Measurements from ENCODE around the gene MYCBP.
A peak's percentile ranks its signal among the peaks of the same experiment; 100 is the strongest.
"Not testable (repeated sequence)": the region's sequence is repeated elsewhere in the genome, so short reads cannot be mapped to it uniquely, and the experiment has no call there.

MYCBP gene, protein sequence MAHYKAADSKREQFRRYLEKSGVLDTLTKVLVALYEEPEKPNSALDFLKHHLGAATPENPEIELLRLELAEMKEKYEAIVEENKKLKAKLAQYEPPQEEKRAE

DNA sequence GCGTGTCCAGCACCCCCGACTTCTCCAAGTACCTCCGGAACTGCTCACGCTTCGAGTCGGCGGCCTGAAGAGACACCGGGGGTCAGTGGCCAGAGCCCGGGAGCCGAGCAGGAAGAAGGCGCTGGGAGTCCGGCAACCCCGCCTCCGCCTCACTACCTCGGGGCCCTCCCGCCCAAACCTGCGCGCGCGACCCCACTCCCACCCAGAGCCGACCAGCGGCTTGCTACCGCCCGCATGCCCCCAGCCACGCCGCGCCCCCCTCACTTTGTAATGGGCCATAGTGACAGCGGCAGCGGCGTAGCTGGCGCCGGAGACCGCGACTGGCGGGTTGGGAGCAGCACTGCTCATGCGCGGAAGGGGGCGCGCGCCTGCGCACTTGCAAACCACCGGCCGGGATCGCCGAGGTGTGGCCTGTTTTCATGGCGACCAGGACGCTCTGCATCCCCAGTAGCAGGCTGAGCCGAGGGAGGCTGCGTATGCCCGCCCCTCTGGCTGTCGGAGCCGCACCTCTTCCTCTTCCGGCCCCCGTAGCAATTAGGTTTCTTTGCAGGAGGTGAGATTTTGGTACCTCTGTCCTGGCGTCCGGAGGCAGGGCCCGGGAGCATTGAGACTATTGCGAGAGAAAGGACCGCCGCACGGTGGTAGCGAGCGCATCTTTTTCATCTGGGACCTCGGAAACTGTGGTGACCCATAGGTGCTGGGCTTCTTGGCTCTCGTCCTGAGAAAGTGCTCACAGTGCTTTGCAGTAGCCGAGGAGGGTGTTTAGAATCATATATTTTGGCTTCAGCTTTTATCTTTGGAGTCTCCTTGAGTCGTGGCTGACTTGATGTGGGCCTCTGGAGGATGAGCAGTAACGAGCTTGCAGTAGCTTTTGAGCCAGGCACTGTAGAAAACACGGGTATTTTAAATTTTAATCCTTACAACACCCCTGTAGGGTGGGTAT, at the start of gene MYCBP:
Gene MYCBP (minus strand): TSS at position 322 of the 943 bp plus-strand sequence. CDS start 43 bp downstream, at position 279.
- DNase-seq, result peak; percentile 98

DNA sequence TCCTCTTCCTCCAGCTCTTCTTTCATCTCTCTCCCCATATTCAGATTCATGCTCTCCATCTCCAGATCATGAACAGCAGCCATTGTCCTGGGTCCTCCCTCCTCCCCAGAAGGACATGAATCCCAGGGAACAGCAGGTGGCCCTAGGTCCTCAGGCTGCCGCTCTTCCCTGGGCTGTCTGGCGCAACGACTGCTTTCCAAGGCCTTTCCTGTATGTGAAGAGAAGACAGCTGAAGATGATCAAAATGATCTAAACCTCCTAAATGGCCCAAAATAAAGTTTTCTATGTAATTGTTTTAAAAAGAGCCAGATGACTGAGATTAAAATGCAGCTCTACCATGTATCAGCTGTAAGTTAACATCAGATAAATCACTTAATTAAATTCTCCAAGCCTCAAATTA, 46.0 kb upstream of the MYCBP start:
- no peak for DNase-seq

DNA sequence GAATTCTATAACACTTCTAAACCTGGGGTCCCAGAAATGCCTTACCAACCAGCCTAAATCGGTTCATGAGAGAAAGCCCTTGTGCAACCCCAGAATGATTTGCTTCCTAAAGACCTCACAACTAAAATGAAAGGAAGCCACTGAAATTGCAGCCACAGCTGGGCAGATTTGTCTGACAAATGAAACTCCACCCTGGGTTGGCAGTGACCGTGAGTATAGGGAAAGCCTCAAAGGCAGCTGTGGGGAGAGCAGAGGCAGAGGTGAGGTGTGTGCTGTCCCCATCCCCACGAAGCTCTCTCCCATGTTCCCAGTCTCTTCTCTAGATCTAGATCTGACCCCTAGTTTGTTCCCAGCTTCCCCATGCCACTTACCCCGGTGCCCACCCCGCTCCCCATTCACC, 45.4 kb upstream of the MYCBP start:
- no peak for DNase-seq

DNA sequence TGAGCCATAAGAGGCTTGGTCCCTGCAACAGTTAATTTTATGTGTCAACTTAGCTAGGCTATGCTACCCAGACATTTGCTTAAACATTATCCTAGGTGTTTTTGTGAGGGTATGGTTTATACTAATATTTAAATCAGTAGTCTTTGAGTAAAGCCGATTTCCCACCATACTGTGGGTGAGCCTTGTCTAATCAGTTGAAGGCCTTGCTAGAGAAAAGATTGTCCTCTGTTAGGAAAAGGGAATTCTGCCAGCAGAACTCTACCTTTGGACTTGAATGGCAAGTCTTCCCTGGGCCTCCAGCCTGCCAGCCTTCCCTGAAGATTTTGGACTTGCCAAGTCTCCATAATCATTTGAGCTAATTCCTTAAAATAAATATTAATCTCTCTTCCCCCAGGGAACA, 44.6 kb upstream of the MYCBP start:
- DNase-seq, result no peak

DNA sequence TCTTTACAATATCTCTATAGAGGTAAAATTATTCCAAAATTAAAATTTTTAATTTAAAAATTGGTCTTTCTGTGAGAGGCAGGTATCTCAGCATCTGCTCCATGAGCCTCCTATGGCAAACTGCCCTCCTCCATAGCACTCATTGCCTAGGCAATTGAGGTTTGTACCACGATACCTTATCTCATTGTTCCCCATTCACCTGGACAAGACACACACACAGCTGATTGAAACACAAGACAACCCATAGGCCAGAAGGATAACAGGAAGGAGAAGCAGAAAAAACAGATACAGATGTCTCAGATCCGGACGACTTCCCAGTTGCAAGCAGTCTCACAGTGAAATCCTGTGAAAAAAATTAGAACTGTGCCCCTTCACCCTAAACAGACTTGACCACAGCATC, 44.2 kb upstream of the MYCBP start:
- no peak for DNase-seq

DNA sequence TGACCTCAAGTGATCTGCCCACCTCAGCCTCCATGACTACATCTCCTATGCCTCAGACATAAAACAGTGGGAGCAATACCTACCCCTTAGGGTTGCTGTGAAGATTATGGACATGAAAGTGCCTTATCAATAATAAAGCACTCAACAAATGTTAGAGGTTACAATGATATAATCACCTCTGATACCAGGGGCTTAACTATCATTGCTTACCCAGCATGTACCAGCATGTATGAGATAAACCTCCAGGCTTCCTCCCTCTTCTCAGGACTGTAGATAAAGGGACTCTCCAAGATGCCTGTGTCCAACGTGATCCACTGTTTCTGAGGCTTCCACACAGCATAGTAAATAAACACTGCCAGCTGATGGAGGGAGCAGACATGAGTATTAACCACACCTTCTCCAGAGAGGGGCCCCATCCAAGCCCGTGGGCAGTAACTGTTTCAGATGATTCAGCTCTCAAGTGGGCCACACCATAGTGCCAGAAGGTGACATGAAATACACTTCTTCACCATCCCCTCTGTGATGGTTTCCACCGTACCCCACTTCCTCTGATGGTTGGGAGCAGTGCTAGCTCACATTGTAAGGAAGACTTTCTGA, 42.3 kb upstream of the MYCBP start:
- DNase-seq, result peak; percentile 9

DNA sequence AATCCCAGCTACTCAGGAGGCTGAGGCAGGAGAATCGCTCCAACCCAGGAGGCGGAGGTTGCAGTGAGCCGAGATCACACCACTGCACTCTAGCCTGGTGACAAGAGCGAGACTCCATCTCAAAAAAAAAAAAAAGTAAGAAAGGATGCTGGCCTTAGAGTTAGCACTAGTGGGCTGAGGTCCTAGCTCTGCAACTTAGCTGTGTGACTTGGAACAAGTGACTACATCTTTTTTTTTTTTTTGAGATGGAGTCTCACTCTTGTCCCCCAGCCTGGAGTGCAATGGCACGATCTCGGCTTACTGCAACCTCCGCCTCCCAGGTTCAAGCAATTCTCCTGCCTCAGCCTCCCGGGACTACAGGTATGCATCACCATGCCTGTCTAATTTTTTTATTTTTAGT, 41.8 kb upstream of the MYCBP start:
- DNase-seq, result not testable (repeated sequence)

DNA sequence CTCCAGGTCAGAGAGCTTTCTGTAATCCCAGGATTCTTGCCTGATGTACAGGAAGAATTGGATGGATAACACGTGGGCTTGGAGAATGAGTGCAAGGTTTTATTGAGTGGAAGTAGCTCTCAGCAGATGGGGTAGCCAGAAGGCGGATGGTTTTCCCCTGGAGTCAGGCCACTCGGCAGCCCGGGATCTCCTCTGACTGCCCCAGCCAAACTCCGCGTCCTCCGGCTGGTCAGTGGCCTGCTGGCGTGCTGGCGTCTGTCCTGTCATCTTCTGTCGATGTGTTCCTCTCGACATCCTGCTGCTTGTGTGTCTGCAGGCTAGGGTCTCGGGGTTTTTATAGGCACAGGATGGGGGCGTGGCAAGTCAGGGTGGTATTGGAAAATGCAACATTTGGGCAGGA, 35.7 kb upstream of the MYCBP start:
- DNase-seq, result no peak

DNA sequence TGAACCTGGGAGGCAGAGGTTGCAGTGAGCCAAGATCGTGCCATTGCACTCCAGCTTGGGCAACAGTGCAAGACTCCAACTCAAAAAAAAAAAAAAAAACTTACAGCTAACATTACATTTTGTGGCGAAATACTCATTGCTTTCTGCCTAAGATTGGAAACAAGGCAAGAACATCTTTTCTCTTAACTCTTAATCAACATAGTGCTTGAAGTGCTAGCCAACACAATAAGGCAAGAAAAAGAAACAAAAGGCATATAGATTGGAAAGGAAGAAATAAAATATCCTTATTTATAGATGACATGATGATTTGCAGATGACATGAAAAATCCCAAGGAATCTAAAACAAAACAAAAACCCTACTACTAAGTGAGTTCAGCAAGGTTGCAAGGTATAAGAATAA, 32.8 kb upstream of the MYCBP start:
- no peak for DNase-seq

DNA sequence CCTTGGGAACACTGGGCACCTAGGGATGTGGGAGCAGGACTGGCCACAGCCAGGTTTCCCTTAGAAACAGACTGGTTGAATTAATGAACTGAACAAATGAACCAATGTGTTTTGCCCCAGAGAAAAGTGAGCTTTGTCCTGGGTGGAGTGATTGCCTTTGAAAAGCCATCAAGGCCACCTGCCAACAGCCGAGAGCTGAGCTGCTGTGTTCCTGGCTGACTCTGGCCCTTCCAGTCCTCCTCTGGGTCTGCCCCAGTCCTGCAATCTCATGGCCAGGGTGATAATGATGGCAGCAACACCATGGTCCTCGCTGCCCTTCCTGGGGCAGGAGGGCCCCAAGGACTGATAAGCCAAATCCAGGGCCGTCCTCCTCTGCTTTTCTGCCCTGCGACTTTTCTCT, 26.4 kb upstream of the MYCBP start:
- no peak for DNase-seq

DNA sequence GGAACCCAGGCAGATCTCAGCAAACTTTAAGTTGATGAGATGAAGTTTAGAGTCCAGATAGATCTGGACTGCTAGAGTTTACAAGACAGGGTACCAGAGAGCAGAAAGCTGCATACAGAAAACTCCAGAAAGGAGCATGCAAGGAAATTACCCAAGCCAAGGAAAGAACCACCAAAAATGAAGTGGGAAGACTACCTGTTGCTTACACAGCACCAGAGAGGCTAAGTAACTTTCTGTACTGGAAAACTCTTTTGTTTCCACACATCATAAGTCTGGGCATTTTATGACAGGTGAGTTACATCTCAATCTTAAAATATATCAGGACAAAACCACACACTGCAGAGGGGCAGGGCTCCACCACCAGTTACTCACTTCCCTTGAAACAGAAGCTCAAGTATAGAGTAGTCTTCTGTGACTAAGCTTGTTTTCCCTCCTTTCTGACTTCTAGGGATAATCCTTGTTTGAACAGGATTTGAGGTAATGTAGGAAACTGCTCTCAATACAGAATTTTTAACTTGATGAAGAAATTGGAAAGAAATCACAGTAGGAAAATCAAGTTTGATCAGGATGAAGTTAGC, 25.6 kb upstream of the MYCBP start:
- no peak for DNase-seq

DNA sequence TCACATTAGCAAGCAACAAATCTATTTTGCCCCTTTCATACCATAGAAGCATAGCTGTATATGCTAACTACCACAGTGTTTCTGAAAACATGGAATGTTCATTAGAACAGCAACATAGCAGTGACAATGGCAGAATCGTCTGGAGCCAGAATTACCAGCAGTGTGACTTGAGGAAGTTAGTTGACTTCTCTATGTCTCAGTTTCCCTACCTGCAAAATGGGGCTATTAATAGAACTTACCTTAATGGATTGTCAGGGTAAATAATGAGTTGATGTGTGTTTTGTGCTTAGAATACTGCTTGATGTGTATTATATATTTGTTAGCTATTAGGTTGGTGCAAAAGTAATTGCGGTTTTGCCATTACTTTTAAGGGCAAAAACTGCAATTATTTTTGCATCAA, 23.0 kb upstream of the MYCBP start:
- DNase-seq, result no peak

DNA sequence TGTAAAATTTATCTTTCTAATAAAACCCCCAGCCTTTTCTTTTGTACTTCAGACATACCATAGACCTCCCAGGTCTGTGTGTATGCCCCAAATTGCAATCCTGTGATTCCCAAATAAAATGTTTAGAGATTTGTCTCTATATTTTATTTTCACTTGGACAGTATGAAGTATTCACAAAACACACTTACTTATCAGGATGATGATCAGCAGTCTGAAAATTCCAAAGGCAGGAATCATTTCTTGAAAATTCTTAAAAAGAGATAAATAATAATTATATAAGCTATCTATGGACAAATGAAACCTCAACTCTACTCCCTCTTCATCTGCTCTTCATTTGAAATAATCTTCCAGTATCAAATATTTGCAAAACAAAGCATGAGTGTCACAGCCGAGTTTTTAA, 19.8 kb upstream of the MYCBP start:
- DNase-seq, result no peak

DNA sequence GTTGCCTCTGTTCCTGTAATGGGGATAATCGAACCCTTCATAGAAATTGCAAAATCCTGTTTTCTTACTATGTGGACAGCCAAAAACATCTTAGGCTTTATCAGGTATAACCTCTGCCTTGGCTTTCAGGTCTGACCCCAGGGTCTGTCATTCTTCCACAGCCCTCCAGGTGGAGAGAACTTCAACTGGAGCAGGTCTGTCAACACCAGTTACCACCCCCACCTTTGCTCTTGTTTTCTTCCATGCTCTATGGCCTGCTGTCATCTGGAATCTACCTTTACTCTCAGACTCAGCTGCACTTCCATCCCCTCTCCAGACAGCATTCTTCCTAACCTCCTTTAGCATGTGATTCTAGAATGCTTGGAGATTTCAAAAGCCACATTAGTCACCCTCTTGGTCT, 18.6 kb upstream of the MYCBP start:
- DNase-seq, result no peak

DNA sequence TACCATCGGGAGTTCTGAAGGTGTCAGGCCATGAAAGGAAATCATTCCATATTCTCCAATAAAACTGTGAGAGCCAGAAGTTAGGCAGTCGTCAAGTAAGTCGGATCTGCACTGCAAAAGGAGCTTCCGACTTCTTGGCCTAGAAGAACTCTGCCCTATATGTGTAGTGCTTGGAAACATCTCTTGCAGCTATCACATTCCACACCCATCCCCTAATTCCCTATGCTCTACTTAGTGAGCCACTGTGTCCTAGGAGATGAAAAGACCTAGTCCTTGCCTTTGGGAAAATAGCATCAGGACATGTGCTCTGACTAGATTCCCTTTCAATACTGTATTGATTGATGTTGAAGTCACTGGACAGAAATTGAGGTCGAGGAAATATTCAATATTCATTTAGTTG, 16.4 kb upstream of the MYCBP start:
- DNase-seq, result no peak

DNA sequence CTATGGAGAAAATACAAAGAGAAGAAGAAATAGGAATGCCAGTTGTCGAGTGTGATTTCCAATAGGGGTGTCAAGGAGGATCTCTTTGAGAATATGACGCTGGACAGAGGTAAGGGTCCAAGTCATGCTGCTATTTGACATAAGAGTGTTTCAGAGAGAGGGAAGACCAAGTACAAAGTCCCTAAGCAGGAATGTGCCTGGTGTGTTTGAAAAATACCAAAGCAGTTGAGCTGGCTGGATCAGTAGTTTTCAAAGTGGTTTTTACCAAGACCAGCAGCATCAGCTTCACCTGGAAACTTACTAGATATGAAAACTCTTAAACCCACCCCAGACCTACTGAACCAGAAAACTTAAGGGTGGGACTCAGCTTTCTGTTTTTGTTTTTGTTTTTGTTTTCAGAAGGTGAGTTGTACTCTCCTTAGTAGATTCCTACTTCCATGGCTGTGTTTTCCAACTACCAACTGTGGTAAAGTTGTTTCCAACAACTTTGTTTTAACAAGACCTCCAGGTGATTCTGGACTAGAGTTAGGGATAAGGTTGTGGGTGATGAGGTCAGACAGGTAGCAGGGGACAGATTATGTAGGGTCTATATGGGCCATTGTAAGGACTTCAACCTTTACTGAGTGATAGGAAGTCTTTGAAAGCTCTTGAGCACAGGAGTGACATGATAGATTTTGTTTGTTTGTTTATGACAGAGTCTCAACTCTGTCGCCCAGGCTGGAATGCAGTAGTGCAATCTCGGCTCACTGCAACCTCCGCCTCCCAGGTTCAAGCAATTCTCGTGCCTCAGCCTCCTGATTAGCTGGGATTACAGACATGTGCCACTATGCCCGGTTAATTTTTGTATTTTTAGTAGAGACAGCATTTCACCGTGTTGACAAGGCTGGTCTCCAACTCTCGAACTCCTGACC, 15.5 kb upstream of the MYCBP start:
- no peak for DNase-seq

DNA sequence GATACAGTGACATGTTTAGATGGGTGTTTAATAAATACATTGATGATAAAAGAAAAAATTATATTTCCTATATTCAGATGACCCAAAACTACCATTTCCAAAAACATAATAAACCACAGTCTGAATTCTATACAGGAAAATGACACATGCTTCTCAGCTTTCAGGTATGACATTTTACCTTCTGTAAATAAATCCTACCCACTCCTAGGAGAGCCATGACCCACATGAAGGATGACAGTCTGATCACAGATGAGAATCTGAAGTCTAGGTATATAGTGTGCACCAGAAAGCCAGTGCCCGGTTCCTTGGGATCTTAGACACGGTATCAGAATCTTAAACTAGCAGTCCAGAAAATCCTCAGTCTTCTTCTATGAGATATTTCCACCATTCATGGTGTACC, 11.9 kb upstream of the MYCBP start:
- DNase-seq, result no peak

DNA sequence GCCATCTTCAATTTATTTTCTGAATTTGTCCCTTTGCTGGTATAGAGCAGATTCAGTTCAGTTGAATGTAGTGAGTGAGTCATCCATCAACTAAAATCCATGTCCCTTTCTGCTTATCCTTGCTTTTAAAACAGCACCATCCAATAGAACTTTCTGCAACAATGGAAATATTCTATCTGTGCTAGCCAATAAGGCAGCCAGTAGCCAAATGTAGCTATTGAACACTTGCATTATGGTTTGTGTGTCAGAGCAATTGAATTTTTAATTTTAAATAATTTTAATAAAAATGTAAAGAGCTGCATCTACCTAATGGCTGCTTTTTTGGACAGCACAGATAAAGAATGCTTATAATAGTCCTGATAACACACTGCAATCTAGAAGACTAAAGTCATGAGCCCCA, 8.3 kb upstream of the MYCBP start, which contains the start of gene GJA9:
Gene GJA9 (minus strand): TSS at position 101 of the 400 bp plus-strand sequence. CDS start 5,489 bp downstream, outside the sequence.
- DNase-seq, result no peak

DNA sequence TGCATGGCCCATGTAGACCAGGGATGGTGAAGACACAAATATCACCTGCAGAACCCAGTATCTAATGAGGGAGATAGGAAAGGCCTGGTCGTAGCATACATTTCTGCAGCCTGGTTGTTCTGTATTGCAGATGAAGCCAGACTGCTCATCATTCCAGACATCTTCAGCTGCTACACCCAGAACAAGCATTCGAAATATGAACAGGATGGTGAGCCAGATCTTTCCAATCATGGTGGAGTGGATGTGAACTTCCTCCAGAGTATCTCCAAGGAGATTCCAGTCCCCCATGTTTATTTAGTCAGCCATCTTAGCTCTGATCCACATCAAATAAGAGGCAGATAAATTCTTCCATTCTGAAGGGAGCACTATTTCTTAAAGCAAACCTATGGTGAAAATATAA, 2.7 kb upstream of the MYCBP start:
- DNase-seq, result no peak

DNA sequence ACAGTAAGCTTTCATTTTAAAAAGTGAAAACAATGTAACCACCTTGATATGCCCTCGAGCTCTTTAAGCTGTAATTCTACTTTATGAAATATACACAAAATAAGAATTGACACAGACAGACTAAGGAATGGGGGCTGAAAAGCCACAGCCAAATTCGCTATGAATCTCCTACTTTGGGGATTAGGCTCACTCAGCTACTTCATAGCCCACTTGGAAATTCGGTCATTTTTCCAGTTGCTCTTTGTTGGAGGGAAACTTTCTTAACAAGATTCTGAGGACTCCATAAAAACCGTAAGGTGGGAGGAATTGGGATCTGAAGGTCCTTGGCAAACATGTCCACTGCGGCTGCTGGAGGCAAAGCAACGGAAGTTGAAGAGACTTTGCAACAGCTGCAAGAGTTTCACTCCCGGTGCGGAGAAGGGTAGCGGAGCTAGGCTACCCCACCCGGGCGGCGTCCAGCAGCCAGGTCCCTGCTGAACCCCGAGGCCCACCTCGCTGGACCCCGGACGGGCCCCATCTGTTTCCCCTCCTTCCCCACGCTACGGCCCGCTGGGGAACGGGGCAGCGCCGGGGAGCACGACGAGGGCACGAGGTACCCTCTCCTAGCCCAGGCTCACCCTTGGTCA, 634 bp downstream of the MYCBP start:
- DNase-seq, result peak; percentile 38

DNA sequence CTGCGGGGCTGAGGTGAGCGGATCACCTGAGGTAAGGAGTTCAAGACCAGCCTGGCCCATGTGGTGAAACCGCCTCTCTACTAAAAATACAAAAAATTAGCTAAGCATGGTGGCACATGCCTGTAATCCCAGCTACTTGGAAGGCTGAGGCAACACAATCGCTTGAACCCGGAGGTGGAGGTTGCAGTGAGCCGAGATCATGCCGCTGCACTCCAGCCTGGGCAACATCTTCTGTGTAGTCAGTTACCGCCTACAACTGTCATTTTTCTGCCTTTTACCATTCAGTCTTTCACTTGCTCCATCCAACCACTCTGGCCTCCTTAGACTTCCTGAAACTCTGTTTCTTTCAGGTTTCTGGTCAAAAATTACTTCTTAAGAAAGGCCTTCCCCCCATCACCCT, 2.2 kb downstream of the MYCBP start:
- no peak for DNase-seq

DNA sequence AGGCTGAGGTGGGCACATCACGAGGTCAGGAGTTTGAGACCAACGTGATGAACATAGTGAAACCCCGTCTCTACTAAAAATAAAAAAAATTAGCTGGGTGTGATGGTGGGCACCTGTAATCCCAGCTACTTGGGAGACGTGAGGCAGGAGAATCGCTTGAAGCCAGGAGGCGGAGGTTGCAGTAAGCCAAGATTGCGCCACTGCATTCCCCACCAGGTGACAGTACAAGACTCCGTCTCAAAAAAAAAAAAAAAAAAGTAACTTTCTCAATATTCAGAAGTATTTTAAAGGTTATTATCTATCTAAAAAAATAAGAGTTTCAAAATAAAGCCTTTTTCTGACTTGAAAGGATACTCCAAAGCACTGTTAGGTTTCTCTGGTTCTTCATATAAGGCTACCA, 5.9 kb downstream of the MYCBP start:
- no peak for DNase-seq
